IPS-18a (cell line): Measurements from ENCODE around the gene TIMP2.

Experiments used
- H3K27ac ChIP-seq: one replicate; pipeline ENCODE4 v1.5.1; 2013; ENCODE audit warnings: low read length
- H3K27me3 ChIP-seq: one replicate; pipeline ENCODE4 v1.6.1; 2013; ENCODE audit warnings: mild to moderate bottlenecking, low read length; ENCODE audit not compliant: control insufficient read depth, insufficient read depth
- H3K36me3 ChIP-seq: one replicate; pipeline ENCODE4 v1.6.1; 2013; ENCODE audit warnings: low read depth, low read length; ENCODE audit not compliant: control insufficient read depth
- H3K4me1 ChIP-seq: one replicate; pipeline ENCODE4 v1.6.1; 2013; ENCODE audit warnings: low read depth, low read length; ENCODE audit not compliant: control insufficient read depth
- H3K4me3 ChIP-seq: one replicate; pipeline ENCODE4 v1.5.1; 2013; ENCODE audit warnings: low read length
- H3K9ac ChIP-seq: one replicate; pipeline ENCODE4 v1.6.1; 2013; ENCODE audit warnings: mild to moderate bottlenecking, low read length, moderate library complexity
- H3K9me3 ChIP-seq: one replicate; pipeline ENCODE4 v1.6.1; 2013; ENCODE audit warnings: low read depth, low read length; ENCODE audit not compliant: control insufficient read depth

Gene TIMP2

DNA sequence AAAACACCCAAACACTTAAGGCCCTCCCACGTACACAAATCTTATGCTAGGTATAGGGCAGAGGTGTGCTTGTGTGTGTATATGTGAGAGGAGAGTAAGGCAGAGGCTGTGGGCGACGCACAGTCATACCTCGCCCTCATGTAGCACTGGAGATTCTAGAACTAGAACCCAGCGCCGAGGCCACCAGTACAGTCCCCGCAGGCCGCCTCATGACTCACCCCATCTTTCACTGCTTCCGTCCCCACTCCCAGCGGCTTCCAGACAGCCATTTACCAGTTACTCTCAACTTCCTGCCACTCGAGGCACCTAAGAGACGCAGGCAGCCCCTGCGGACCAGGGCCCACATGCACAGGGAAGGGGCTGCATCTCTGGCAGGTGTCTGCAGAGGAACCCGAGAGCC is 119.9 kb downstream of the TIMP2 start:
- H3K4me3 ChIP-seq: no peak overlapping the region
- H3K9me3 ChIP-seq: no peaks in the 10 kb centered on the region
- H3K9ac ChIP-seq: no peak overlapping the region
- H3K36me3 ChIP-seq: peaks cover 77% of the 10 kb centered on the region
- no peaks in the 10 kb centered on the region for H3K27me3 ChIP-seq
- H3K27ac ChIP-seq: no peak overlapping the region
- no peaks in the 10 kb centered on the region for H3K4me1 ChIP-seq

DNA sequence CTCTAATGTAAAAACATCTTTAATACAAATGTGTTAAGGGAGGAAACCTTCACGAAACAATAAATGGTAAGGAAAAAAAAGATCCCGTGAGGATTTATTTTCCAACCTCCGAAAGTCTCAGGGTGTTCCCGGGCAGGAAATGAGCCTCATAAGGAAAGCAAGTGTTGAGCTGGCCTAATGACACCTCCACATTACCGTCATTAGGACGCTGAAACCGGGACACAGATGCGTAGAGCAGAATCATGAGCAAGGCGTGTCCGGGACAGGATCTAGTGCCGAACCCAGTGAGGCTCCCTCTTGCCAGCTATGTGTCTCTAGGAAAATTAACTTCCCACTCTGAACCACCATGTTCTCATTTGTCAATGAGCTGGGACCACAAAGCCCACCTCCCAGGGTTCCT is 120.4 kb downstream of the TIMP2 start:
- H3K4me1 ChIP-seq: no peaks in the 10 kb centered on the region
- no peak overlapping the region for H3K4me3 ChIP-seq
- peaks cover 72% of the 10 kb centered on the region for H3K36me3 ChIP-seq
- H3K9me3 ChIP-seq: no peaks in the 10 kb centered on the region
- no peaks in the 10 kb centered on the region for H3K27me3 ChIP-seq
- no peak overlapping the region for H3K9ac ChIP-seq
- no peak overlapping the region for H3K27ac ChIP-seq

DNA sequence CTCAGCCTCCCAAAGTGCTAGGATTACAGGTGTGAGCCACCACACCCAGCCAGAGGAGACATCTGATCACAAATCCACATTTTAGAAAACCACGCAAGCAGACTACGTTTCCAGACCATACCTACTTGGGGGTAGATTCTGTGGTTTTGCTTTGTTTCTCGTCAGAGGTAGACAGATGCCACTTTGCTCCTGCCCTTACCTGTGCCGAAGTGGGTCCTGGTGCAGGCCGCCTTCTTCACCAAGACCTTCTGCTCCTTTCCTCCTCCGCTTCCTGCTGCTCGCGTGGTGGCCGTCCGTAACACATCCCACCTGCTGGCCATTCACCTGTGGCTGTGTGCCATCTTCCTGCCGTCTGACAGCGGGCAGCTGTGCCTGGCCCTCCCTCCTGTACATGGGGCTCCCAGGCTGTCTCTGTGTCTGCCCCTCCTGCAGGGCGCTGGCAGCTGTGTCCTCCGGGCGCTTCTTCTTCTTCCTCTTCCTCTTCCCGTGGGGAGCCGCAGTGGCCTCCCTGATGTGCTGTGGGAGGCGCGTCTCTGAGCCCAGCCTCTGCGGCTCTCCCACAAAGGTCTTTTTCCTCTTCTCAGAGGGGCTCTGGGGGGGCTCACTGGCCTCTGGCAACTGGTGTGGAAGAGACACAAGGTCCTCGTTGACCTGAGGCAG is 121.9 kb downstream of the TIMP2 start:
- Histone ChIP-seq H3K9ac (no peak overlapping the region), H3K27me3 (no peaks in the 10 kb centered on the region), H3K36me3 (peaks cover 65% of the 10 kb centered on the region), H3K27ac (no peak overlapping the region), H3K9me3 (no peaks in the 10 kb centered on the region), H3K4me1 (no peaks in the 10 kb centered on the region), H3K4me3 (no peak overlapping the region)
